HG03342 (cell line): ENCODE data around the gene PCDHGA3.
"Not testable (repeated sequence)": the region's sequence is repeated elsewhere in the genome, so short reads cannot be mapped to it uniquely, and the experiment has no call there.

Source experiments
- ATAC-seq: cut with Tn5 transposase; IDR thresholded peaks from one replicate; pipeline ENCODE4 v1.9.1; 2021; ENCODE audit warnings: mild to moderate bottlenecking, moderate library complexity; ENCODE audit not compliant: unreplicated experiment

Gene PCDHGA3

GRCh38 chr5:141343242-141343952 lies at the start of gene PCDHGA3:
Gene PCDHGA3 (plus strand): TSS chr5:141343829. CDS start chr5:141344034, 205 bp downstream.
- ATAC-seq, result no peak

DNA sequence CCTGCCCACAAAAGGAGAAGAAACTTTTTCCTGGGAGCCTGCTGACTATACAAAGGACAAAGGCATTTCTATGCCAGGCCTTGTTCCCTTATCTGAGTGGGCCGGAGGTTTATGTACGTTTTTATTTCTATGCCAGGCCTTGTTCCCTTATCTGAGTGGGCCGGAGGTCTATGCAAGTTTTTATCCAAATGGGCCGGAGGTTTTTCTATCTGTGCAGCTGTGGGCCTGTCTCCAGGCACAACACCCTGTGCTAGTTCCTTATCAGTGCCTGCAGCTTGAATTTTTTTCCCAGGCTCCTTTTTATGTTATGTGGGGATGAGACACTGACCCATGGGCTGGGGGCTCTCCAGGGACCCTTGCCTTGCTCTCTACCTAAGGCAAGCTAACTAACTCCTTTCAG lies 45.3 kb upstream of the PCDHGA3 start:
- no peak for ATAC-seq

- ATAC-seq, result no peak
Observed at GRCh38 chr5:141303756-141304155, 39.9 kb upstream of the PCDHGA3 start, which contains the start of gene SLC25A2. Gene SLC25A2 (minus strand): TSS chr5:141304049. CDS start chr5:141303865, 184 bp downstream.

GRCh38 chr5:141306630-141307029 lies 37.0 kb upstream of the PCDHGA3 start:
- no peak for ATAC-seq

GRCh38 chr5:141313711-141314110 lies 29.9 kb upstream of the PCDHGA3 start:
- no peak for ATAC-seq

GRCh38 chr5:141316963-141317362 lies 26.7 kb upstream of the PCDHGA3 start:
- ATAC-seq, result not testable (repeated sequence)

DNA sequence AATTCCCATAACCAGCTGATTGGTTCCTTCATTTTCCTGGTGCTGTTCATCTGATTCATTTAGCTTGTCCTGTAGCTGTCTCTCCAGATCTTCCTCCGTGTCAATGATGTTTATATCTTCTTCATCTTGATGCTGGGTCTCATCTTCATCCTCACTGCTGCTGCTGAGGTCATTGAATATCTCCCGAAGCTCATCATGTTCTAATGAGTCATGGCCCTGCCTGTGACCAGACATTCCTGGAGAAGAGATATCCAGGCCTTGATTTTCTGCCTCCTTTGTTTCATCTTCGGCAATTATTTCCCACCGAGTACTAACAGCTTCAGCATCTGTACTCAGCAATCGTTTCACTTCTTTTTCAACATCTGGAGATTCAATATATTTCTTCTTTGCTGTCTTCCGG lies 24.4 kb upstream of the PCDHGA3 start:
- no peak for ATAC-seq

GRCh38 chr5:141319699-141320098 lies 23.9 kb upstream of the PCDHGA3 start:
- ATAC-seq, result no peak

DNA sequence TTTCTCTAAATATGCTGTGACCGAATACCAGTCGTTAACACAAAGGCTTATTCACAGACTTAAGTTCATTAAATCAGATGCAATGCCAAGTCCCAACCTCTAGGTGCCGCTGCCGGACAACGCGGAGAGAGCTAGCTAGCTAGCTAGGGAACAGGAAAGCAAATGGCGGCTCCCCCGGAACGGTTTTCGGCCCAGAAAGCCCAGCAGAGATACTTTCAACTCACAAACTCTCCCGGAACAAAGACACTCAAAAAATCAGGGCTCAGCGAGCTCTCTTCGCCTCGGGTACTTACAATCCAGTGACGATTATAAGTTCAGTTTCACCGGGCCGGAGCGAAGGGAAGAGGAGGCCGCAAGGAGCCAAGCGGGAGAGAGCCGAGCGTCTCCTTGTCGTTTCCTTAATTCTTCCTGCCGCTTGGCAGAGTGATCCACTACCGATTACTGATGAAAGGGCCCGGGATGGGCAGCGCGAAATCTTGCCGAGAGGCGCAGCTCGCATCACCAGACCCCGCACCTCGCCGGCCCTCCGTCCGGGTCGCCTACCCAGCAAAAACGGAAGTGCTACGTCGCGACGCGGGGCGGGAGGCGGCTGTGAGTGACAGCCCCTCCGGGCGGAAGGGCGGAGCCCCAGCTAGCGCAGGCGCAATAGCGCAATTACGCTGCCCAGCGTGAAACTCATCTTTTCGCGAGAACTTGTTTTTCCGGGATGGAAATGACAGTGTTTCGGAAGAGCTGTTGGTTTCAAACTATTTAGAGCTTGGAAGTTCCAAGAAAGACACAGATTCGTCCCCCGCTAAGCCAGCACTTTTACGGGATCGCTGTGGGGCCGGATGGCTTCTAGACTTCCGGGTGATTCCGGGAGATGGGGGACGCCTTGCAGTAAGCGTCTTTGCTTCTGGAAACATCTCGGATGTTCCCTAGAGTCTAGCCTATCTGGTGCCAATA lies 23.1 kb upstream of the PCDHGA3 start, which contains the start of gene TAF7:
Gene TAF7, minus strand, starts transcription at position 560 of the 945 bp plus-strand sequence. CDS start 740 bp downstream, outside the sequence.
- peak; percentile 92 for ATAC-seq

DNA sequence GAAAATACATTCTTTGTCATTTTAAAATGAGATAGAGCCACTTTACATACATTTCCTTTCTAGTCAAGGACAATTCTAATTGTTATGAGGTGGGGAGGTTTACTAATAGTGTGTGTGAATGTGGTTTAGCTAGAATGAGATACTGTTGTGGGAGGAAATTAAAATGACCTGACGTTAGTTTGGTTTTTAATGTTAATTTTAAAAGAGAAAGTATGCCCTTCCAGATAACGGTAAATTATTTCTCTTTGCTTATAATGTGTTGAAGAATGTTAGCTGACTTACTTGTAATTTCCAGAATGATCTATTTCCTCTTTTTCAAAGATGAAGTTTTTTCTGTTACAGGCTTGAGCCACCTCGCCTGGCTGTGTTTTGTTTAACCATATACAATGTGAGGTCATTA lies 21.4 kb upstream of the PCDHGA3 start:
- ATAC-seq, result no peak

DNA sequence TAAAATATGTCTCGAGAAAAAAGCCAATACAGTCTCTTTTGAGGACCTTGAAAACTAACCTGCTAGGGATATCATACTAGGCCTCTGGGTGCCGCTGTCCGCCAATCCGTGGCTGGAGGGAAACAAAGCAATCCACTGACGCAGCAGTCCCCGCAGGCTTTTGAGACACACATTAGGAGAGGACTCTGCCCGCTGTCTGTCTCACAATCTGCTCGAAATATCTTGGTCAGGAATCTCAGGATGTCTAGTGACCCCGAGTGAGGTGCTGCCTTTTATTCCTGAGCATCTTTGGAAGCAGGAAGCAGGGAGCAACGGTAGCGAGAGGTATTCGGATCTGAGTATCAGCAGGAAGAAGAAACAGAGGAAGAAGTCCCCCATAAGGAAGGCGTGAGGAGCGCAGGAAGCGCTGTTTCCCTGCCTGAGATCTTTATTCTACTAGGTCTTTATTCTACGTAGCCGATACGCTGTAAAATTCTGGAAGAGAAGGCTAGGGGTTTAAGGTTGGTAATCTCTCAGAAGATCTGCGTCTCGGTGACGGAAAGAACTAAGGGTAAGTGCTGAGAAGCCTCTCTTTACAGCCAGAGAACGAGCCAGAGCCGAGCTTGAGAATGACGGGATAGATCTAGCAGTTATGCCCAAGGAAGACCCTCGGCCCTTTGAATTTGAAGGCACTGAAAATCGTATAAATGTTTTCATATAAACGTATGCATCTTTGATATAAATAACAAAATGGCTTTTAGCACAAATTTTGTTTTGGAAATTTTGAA lies 17.4 kb upstream of the PCDHGA3 start:
- ATAC-seq, result peak; percentile 83

DNA sequence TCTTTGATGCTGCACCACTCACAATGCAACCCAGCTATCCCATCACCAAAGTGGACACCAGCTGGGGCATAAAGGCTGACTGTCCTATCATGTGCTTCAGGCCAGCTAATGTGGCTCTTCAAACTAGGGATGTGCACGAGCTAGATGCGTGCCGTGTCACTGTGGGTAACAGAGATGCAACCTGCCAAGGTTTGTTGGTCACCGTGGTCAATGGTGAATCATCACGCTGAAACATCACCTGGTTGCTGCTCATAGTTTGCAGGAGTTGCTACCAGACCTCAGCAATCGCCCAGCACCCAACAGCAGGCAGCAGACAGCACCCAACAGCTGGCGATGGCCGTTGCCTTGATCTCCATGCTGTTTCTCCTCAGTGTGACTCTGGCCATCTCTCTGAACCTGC lies 15.4 kb upstream of the PCDHGA3 start:
- no peak for ATAC-seq

DNA sequence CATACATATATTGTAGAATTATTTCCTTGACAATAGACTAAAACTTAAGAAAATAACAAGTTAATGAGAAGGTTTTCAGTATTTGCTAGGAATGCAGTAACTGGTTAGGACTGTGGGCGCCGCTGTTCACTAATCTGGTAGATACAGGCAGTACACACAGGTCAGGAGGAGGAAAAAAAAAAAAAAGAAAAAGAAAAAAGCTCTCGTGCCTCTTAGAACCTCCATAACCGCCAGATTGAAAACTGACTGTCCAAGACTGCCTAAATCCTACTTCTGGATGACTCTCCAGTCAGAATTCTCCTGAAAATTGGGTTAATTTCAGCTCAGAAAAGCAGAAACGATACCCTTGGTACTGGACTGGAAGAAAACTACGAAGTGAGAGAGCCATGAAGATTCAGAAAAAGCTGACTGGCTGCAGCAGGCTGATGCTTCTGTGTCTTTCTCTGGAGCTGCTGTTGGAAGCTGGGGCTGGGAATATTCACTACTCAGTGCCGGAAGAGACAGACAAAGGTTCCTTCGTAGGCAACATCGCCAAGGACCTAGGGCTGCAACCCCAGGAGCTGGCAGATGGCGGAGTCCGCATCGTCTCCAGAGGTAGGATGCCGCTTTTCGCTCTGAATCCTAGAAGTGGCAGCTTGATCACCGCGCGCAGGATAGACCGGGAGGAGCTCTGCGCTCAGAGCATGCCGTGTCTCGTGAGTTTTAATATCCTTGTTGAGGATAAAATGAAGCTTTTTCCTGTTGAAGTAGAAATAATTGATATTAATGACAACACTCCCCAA lies 13.1 kb upstream of the PCDHGA3 start, which contains the start of gene PCDHGA1:
Gene PCDHGA1, plus strand, starts transcription at position 216 of the 782 bp plus-strand sequence.
- no peak for ATAC-seq

DNA sequence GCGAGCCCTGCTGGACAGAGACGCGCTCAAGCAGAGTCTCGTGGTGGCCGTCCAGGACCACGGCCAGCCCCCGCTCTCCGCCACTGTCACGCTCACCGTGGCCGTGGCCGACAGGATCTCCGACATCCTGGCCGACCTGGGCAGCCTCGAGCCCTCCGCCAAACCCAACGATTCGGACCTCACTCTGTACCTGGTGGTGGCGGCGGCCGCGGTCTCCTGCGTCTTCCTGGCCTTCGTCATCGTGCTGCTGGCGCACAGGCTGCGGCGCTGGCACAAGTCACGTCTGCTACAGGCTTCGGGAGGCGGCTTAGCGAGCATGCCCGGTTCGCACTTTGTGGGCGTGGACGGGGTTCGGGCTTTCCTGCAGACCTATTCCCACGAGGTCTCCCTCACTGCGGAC lies 11.1 kb upstream of the PCDHGA3 start:
- ATAC-seq, result not testable (repeated sequence)

GRCh38 chr5:141338538-141339306 lies 4.9 kb upstream of the PCDHGA3 start, which contains the start of gene PCDHGA2:
Gene PCDHGA2 (plus strand): TSS chr5:141338760.
- ATAC-seq, result no peak

DNA sequence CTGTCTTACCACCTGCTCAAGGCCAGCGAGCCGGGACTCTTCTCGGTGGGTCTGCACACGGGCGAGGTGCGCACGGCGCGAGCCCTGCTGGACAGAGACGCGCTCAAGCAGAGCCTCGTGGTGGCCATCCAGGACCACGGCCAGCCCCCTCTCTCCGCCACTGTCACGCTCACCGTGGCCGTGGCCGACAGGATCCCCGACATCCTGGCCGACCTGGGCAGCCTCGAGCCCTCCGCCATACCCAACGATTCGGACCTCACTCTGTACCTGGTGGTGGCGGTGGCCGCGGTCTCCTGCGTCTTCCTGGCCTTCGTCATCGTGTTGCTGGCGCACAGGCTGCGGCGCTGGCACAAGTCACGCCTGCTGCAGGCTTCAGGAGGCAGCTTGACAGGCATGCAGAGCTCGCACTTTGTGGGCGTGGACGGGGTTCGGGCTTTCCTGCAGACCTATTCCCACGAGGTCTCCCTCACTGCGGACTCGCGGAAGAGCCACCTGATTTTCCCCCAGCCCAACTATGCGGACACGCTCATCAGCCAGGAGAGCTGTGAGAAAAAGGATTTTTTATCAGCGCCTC lies 2.8 kb upstream of the PCDHGA3 start:
- ATAC-seq, result not testable (repeated sequence)

GRCh38 chr5:141342773-141343172 lies 856 bp upstream of the PCDHGA3 start:
- no peak for ATAC-seq

DNA sequence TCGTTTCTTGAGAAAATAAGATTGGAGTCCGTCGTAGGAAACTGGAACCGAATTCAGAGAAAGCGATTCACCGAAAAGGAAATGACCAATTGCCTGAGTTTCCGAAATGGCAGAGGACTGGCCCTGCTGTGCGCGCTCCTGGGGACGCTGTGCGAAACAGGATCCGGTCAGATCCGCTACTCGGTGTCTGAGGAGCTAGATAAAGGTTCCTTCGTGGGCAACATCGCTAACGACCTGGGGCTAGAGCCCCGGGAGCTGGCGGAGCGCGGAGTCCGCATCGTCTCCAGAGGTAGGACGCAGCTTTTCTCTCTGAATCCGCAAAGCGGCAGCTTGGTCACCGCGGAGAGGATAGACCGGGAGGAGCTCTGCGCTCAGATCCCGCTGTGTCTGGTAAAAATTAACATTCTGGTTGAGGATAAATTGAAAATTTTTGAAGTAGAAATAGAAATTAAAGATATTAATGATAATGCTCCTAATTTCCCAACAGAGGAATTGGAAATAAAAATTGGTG lies 379 bp downstream of the PCDHGA3 start:
- ATAC-seq, result no peak

DNA sequence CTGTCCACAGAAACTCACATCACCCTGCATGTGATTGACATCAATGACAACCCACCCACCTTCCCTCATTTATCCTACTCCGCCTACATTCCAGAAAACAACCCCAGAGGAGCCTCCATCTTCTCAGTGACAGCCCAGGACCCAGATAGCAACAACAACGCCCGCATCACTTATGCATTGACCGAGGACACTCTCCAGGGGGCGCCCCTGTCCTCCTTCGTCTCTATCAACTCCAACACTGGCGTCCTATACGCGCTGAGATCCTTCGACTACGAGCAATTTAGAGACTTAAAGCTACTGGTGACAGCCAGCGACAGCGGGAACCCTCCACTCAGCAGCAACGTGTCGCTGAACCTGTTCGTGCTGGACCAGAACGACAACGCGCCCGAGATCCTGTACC lies 1.7 kb downstream of the PCDHGA3 start:
- no peak for ATAC-seq
